ENCODE measurements around the gene ST6GALNAC4.

GRCh38 chr9:127863191-127863621, 53.6 kb downstream of the ST6GALNAC4 start:
- TF ChIP-seq, protein P1, sequence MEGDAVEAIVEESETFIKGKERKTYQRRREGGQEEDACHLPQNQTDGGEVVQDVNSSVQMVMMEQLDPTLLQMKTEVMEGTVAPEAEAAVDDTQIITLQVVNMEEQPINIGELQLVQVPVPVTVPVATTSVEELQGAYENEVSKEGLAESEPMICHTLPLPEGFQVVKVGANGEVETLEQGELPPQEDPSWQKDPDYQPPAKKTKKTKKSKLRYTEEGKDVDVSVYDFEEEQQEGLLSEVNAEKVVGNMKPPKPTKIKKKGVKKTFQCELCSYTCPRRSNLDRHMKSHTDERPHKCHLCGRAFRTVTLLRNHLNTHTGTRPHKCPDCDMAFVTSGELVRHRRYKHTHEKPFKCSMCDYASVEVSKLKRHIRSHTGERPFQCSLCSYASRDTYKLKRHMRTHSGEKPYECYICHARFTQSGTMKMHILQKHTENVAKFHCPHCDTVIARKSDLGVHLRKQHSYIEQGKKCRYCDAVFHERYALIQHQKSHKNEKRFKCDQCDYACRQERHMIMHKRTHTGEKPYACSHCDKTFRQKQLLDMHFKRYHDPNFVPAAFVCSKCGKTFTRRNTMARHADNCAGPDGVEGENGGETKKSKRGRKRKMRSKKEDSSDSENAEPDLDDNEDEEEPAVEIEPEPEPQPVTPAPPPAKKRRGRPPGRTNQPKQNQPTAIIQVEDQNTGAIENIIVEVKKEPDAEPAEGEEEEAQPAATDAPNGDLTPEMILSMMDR (IDR thresholded peaks at IDR 0.05 in 2 of 3, conservative IDR thresholded peaks at IDR 0.05 in 1 of 3; ENCODE audit: control insufficient read depth in 2 of 3, extremely low read depth in 1 of 3, insufficient read depth in 1 of 3, low read depth in 3 of 3, low read length in 3 of 3) = no peak
- TF ChIP-seq POLR2A (IDR thresholded peaks at IDR 0.05; ENCODE audit: low read depth, low read length) (no peak), HDGF (IDR thresholded peaks at IDR 0.05) (no peak), POLR2AphosphoS5 (IDR thresholded peaks at IDR 0.05; ENCODE audit: low read length) (no peak), CREB1 (IDR thresholded peaks at IDR 0.05; ENCODE audit: low read depth) (no peak)
